Glutamatergic neuron (in vitro differentiated cells): ENCODE measurements around the gene DLGAP5. TPM values are rescaled to one million over a fixed set of nuclear protein-coding genes. Genes with fewer than 3 reads are reported as not detected.

Source experiments
- DNase-seq: peaks from one replicate; pipeline ENCODE4 v3.0.0; 2022
- H3K27ac Mint-ChIP-seq: one replicate; pipeline ENCODE4 v1.8.0; 2020; ENCODE audit warnings: mild to moderate bottlenecking, mixed read lengths, inconsistent platforms; ENCODE audit not compliant: unreplicated experiment
- H3K27me3 Mint-ChIP-seq: one replicate; pipeline ENCODE4 v1.8.0; 2020; ENCODE audit warnings: mild to moderate bottlenecking, moderate library complexity, mixed read lengths, inconsistent platforms; ENCODE audit not compliant: unreplicated experiment
- H3K36me3 Mint-ChIP-seq: one replicate; pipeline ENCODE4 v1.8.0; 2020; ENCODE audit warnings: mild to moderate bottlenecking, mixed read lengths, inconsistent platforms; ENCODE audit not compliant: unreplicated experiment
- H3K4me1 Mint-ChIP-seq: one replicate; pipeline ENCODE4 v1.8.0; 2020; ENCODE audit warnings: mild to moderate bottlenecking, low read depth, mixed read lengths, inconsistent platforms; ENCODE audit not compliant: unreplicated experiment
- H3K4me3 Mint-ChIP-seq: one replicate; pipeline ENCODE4 v1.8.0; 2020; ENCODE audit warnings: mild to moderate bottlenecking, mixed read lengths, inconsistent platforms; ENCODE audit not compliant: unreplicated experiment
- H3K9me3 Mint-ChIP-seq: one replicate; pipeline ENCODE4 v1.8.0; 2020; ENCODE audit warnings: mild to moderate bottlenecking, moderate library complexity, mixed read lengths, inconsistent platforms; ENCODE audit not compliant: unreplicated experiment
- CTCF ChIP-seq: fragments of 200-600 bp; sonication (generic); IDR thresholded peaks from one replicate; pipeline ENCODE4 v1.5.0; 2021; ENCODE audit not compliant: partially characterized antibody, unreplicated experiment
- long read RNA-seq: library from polyadenylated mRNA; unstranded; transcript quantifications from one replicate; pipeline ENCODE4 v2.0.0, GENCODE V29; 2020; ENCODE audit not compliant: unreplicated experiment
- total RNA-seq: library from RNA; stranded (reverse); fragmentation: NEBNext Ultra II Directional; extraction: Animal tissue kit (Norgen Biotek cat#: 25700); gene quantifications from one replicate; pipeline ENCODE4 v1.2.1, GENCODE V29; 2021; ENCODE audit not compliant: unreplicated experiment

The DLGAP5 gene
- 8.2 TPM for total RNA-seq
- long read RNA-seq, partial matches to known transcripts, result 0 of 2 reads
- long read RNA-seq, other reads (novel, unspliced or antisense), result 0 of 2 reads

- H3K27me3 Mint-ChIP-seq, result peaks cover 2% of the 10 kb centered on the region
- peak; percentile 92 for DNase-seq
- H3K4me1 Mint-ChIP-seq, result peaks cover 10% of the 10 kb centered on the region
- TF ChIP-seq CTCF, result no peak
- H3K27ac Mint-ChIP-seq, result peak within 1 kb of the TSS; percentile 17
- H3K4me3 Mint-ChIP-seq, result peak within 1 kb of the TSS; percentile 90
- H3K9me3 Mint-ChIP-seq, result no peaks in the 10 kb centered on the region
- no peaks in the 10 kb centered on the region for H3K36me3 Mint-ChIP-seq
Measured at GRCh38 chr14:55191203-55192053, at the start of gene DLGAP5. Gene DLGAP5 (minus strand): TSS chr14:55191585. CDS start chr14:55189179, 2,406 bp downstream.

- H3K4me1 Mint-ChIP-seq, result no peaks in the 10 kb centered on the region
- TF ChIP-seq CTCF, result no peak
- no peaks in the 10 kb centered on the region for H3K9me3 Mint-ChIP-seq
- no peaks in the 10 kb centered on the region for H3K36me3 Mint-ChIP-seq
- H3K4me3 Mint-ChIP-seq, result no peak overlapping the region
- H3K27ac Mint-ChIP-seq, result no peak overlapping the region
- DNase-seq, result peak; percentile 63
- no peaks in the 10 kb centered on the region for H3K27me3 Mint-ChIP-seq
Measured at GRCh38 chr14:55240526-55241178, 49.3 kb upstream of the DLGAP5 start.

- Mint-ChIP-seq H3K27ac (no peak overlapping the region), H3K4me3 (no peak overlapping the region), H3K9me3 (no peaks in the 10 kb centered on the region), H3K4me1 (no peaks in the 10 kb centered on the region), H3K27me3 (peaks cover 2% of the 10 kb centered on the region), H3K36me3 (no peaks in the 10 kb centered on the region)
- no peak for DNase-seq
- TF ChIP-seq CTCF, result no peak
Measured at GRCh38 chr14:55239320-55239719, 47.9 kb upstream of the DLGAP5 start.

- Mint-ChIP-seq H3K27me3 (peaks cover 2% of the 10 kb centered on the region), H3K27ac (no peak overlapping the region), H3K36me3 (no peaks in the 10 kb centered on the region), H3K9me3 (no peaks in the 10 kb centered on the region), H3K4me3 (no peak overlapping the region), H3K4me1 (no peaks in the 10 kb centered on the region)
- no peak for TF ChIP-seq CTCF
- DNase-seq, result no peak
Measured at GRCh38 chr14:55238019-55238680, 46.8 kb upstream of the DLGAP5 start.
